GM18951 (cell line): ENCODE results near the gene USP12.
"Not testable (repeated sequence)": the region's sequence is repeated elsewhere in the genome, so short reads cannot be mapped to it uniquely, and the experiment has no call there.

ENCODE experiments used
- POLR2A ChIP-seq: IDR thresholded peaks from 4 replicates; pipeline ENCODE4 v1.6.1; 2011; ENCODE audit warnings: mild to moderate bottlenecking; ENCODE audit not compliant: insufficient read length, insufficient read depth; ENCODE audit errors: extremely low read depth
- in situ Hi-C: fragments of 300-500 bp; cut with MboI; formaldehyde crosslinking; loops from one replicate; pipeline ENCODE4 v1.12.0; 2022; ENCODE audit warnings: low sequenced_read_pairs, mixed read lengths, inconsistent platforms; ENCODE audit not compliant: unreplicated experiment

Gene USP12

GRCh38 chr13:27194895-27195764, 23.5 kb upstream of the USP12 start:
- in situ Hi-C loops: no loop called here
- TF ChIP-seq POLR2A: no peak

DNA sequence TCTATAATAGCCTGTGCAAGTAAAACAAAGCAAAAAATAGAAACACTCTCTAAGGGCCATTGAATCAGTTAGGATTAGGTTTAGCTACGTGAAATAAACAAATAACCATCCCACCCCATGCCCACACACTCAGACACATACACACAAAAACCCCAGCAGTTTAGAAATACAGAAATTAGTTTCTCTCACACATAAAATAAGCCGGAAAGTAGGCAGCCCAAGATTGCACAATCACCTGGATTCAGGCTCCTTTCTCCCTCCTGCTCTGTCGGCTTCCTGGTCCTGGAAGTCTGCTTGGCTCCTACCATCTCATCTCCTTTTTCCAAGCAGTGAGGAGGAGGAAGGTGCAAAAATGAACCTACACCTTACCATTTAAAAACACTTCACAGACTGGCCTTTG, 22.6 kb upstream of the USP12 start:
- in situ Hi-C loops: no loop called here
- no peak for TF ChIP-seq POLR2A

DNA sequence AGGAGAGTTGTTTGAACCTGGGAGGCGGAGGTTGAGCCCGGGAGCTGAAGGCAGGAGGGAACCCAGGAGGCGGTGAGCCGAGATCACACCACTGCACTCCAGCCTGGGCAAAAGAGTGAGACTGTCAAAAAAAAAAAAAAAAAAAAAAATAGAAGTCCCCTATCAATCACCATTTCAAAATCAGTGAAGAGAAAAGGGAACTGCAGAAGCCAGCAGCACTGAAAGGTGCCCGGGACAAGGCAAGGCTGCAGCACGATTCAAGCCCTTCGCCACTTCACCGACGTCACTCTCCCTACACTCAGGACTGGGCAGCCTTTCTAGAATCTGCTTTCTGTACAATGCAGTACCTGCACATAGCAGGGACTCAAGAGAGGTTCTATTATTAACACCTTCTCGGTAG, 21.9 kb upstream of the USP12 start:
- no peak for TF ChIP-seq POLR2A
- in situ Hi-C loops: no loop called here

GRCh38 chr13:27192973-27193372, 21.4 kb upstream of the USP12 start:
- no peak for TF ChIP-seq POLR2A
- in situ Hi-C loops: no loop called here

DNA sequence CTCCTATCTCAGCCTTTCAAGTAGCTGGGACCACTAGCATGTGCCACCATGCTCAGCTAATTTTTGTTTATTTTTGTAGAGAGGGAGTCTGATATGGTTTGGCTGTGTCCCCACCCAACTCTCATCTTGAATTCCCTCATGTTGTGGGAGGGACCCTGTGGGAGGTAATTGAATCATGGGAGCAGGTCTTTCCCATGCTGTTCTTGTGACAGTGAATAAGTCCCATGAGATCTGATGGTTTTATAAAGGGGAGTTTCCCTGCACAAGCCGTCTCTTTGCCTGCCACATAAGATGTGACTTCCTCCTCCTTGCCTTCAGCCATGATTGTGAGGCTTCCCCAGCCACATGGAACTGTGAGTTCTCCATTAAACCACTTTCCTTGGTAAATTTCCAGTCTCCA, 20.8 kb upstream of the USP12 start:
- in situ Hi-C loops: not testable (repeated sequence)

DNA sequence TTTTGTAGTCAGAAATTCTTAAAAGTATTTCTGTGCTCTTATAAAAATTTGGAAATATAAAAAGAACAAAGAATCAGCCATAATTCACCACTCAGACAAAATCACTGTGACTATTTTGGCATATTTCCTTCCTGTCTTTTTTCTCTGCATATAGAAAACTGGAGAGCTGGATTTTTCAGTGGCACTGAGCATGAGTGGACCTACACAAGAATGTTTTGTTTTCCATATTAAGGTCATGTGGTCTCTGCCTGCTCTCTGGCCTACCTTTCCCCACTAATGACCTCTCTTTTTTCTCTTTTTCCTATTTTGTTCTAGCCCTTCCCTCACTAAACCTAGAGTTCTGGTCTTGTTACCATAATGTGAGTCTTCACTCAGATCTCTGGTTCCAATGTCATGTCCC, 17.6 kb upstream of the USP12 start:
- no peak for TF ChIP-seq POLR2A
- in situ Hi-C loops: no loop called here

DNA sequence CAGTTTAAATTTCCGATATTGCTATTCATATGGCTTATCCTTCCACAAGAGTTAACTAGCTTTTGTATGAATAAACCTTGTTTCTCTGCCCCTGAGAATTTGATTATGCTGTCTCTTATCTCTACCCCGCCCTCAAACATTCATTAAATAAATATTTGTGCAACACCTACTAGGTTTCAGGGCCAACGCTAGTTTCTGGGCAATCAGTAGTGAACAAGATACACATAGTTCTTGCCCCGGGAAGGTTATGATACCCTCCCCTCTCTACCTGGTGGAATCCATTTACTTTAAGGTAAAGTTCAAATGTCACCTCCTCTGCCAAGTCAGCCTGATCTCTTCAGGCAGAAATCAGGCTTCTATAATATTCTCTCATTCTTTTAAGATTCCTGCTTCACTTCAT, 16.6 kb upstream of the USP12 start:
- TF ChIP-seq POLR2A: no peak
- in situ Hi-C loops: no loop called here

- no peak for TF ChIP-seq POLR2A
- in situ Hi-C loops: no loop called here
Measured at GRCh38 chr13:27186295-27186694, 14.7 kb upstream of the USP12 start.

- no peak for TF ChIP-seq POLR2A
- in situ Hi-C loops: no loop called here
Measured at GRCh38 chr13:27183561-27184147, 12.0 kb upstream of the USP12 start.

DNA sequence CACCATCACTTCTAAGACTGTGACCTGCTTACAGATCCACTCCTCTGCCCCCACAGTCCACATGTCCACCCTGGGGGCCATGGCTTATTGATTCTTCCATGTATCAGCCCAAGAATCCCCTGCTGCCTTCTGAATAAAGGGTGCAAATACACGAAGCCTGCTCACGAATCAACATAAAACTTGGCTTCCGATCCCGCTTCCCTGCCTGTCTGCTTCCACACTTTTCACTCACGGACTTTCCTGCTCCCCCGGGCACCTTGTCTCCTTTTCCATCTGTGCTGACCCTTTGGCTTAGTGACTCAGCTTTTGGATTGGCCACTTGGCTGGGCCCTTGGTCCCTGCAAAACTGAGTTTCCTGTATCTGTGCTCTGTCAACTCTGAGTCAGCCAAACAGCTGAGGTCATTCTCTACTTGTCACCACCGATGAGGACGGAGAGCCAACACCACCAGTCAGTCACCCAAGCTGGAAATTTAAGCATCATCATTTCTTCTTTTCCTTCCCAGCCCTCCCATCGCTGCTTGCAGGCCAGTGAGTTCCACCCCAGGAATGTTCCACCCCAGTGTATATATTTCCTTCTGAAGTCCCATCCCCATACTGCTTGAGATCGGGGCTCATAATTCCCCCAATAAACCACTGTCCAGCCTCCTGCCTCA, 11.4 kb upstream of the USP12 start:
- in situ Hi-C loops: no loop called here
- no peak for TF ChIP-seq POLR2A

DNA sequence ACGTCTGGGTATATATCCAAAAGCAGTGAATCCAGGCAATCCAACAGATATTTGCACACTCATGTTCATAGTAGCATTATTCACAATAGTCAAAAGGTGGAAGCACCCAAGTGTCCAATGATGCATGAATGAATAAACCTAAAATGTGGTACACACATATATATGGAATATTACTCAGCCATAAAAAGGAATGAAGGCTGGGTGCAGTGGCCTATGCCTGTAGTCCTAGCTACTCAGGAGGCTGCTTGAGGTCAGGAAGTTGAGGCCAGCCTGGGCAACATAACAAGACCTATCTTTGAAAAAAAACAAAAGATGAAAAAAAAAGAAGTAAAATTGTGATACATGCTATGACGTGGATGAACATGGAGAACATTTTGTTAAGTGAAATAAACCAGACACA, 10.4 kb upstream of the USP12 start:
- in situ Hi-C loops: no loop called here

DNA sequence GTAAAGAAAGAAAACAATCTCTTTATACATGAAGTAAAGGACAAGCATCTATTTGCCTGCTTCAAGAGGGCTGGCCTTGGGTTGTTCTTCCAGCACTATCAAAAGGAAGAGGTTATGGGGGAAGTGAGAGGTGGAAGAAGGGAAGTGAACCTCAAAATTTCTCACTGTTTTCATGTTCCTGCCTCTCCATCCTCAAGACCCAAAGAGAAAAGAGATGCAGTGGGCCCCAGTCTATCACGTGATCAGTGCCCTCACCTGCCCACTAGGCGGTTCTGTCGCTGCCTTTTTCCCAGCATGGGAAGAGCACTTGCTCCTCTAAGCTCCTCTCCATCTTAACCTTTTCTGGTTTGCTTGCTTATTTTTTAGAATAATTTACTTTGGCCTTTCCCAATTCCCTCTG, 6.2 kb upstream of the USP12 start:
- no peak for TF ChIP-seq POLR2A
- in situ Hi-C loops: no loop called here

More for the DNA sequence above, 10.4 kb upstream of the USP12 start:
- no peak for TF ChIP-seq POLR2A

- in situ Hi-C loops: no loop called here
- no peak for TF ChIP-seq POLR2A
Measured at GRCh38 chr13:27176470-27177410, 5.1 kb upstream of the USP12 start.

- no peak for TF ChIP-seq POLR2A
- in situ Hi-C loops: no loop called here
Measured at GRCh38 chr13:27174766-27175455, 3.3 kb upstream of the USP12 start.
